Loucy (cell line): ENCODE results near the gene CREB3L4.

ENCODE experiments used
- CTCF ChIP-seq: fragments of 200-600 bp; sonication (generic); conservative IDR thresholded peaks from 2 replicates; pipeline ENCODE4 v1.5.1; 2014; ENCODE audit warnings: mild to moderate bottlenecking, antibody characterized with exemption, low read length
- EZH2phosphoT487 ChIP-seq: fragments of 200-600 bp; IDR thresholded peaks from 2 replicates; pipeline ENCODE4 v1.6.1; 2018; ENCODE audit warnings: antibody characterized with exemption, mild to moderate bottlenecking, moderate library complexity, borderline replicate concordance

- TF ChIP-seq CTCF (no peak), EZH2phosphoT487 (no peak)
Measured at GRCh38 chr1:154000420-154000819, 32.7 kb downstream of the CREB3L4 start.
